AG04449 (cell line): ENCODE results near the gene TENM3.

Experiments
- CTCF ChIA-PET: fragments of 350-600 bp; formaldehyde crosslinking; extraction: SDS; loops from one replicate; lab custom pipeline; 2021; ENCODE audit warnings: antibody characterized with exemption; lab: Yijun Ruan, JAX
- POLR2A ChIA-PET: fragments of 400-600, 350-600 bp; formaldehyde crosslinking; extraction: SDS; loops from one replicate; lab custom pipeline; 2020; ENCODE audit warnings: antibody characterized with exemption, inconsistent platforms; lab: Yijun Ruan, JAX
- DNase-seq: peaks from one replicate; pipeline ENCODE4 v3.0.0-alpha.2; 2010; ENCODE audit warnings: low read depth, low spot score
- H3K4me3 ChIP-seq: 2 replicates; pipeline ENCODE4 v1.5.1; 2011; ENCODE audit warnings: low read depth, mild to moderate bottlenecking, control low read depth, low read length
- TF ChIP-seq, protein P1 (sequence below): IDR thresholded peaks from one replicate; pipeline ENCODE4 v1.5.1; 2011; ENCODE audit warnings: mild to moderate bottlenecking, moderate library complexity, low read length, control low read depth, inconsistent platforms; ENCODE audit not compliant: insufficient read depth; ENCODE audit errors: missing control alignments

The TENM3 gene

GRCh38 chr4:182435401-182435800 lies 192.2 kb downstream of the TENM3 start:
- H3K4me3 ChIP-seq: no peak overlapping the region
- CTCF ChIA-PET: interaction anchor here (0.8 to 1.5 kb wide), 2 partner anchors 25 to 370 kb away, joined by 3 to 4 read pairs; no protein-coding TSS in a partner anchor
- no peak for DNase-seq
- TF ChIP-seq, protein P1, sequence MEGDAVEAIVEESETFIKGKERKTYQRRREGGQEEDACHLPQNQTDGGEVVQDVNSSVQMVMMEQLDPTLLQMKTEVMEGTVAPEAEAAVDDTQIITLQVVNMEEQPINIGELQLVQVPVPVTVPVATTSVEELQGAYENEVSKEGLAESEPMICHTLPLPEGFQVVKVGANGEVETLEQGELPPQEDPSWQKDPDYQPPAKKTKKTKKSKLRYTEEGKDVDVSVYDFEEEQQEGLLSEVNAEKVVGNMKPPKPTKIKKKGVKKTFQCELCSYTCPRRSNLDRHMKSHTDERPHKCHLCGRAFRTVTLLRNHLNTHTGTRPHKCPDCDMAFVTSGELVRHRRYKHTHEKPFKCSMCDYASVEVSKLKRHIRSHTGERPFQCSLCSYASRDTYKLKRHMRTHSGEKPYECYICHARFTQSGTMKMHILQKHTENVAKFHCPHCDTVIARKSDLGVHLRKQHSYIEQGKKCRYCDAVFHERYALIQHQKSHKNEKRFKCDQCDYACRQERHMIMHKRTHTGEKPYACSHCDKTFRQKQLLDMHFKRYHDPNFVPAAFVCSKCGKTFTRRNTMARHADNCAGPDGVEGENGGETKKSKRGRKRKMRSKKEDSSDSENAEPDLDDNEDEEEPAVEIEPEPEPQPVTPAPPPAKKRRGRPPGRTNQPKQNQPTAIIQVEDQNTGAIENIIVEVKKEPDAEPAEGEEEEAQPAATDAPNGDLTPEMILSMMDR: no peak
- POLR2A ChIA-PET: no interaction called here

- DNase-seq: no peak
- TF ChIP-seq, protein P1: no peak
- H3K4me3 ChIP-seq: no peak overlapping the region
- ChIA-PET CTCF (no interaction called here), POLR2A (no interaction called here)
Observed at GRCh38 chr4:182443070-182443469, 199.9 kb downstream of the TENM3 start.

- ChIA-PET CTCF (no interaction called here), POLR2A (interaction anchor here (0.9 kb wide), 1 partner anchor 217 kb away, joined by 3 read pairs; no protein-coding TSS in a partner anchor)
- peak overlapping the region; percentile 75 for H3K4me3 ChIP-seq
- TF ChIP-seq, protein P1: no peak
- DNase-seq: no peak
Observed at GRCh38 chr4:182447767-182448280, 204.6 kb downstream of the TENM3 start.

DNA sequence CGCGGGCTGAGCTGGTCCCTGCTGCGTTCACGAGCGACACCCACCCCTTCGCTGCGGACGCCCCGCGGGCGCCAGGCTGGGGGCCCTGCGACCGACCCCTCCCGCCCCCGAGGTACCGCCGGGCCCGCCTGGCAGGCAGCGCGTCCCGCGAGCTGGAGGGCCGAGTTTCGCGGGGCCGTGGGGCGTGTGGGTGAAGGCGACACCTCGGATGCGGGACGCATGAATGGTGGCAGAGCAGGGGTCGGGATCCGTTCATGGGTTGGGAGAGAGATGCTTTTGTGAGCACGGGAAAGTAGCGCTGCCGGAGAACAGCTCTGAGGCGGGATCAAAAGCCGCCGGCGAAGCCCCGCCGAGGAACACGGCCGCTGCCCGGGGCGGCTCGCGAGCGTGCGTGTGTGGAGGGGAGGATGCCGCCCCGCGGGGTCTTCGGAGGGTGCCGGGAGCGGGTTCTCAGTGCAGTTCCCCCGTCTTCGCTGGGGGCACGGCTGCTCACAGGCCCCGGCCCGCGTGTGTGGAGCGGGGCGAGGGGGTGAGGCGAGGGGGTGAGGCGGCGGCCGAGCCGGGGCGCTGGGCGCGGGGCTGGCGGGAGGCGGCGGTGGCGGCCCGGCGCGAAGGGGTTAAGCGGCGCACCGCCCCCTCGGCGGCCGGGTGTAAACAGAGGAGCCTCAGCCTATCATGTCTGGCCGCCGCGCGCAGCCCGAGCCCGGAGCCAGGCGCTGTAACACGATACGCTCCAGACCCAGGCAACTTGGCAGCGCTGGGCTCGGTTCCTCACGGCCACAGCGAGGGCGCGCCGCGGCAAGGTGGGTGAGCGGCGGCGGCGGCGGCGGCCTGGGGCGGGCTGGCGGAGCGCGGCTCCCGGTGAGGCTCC lies 205.3 kb downstream of the TENM3 start:
- TF ChIP-seq, protein P1: no peak
- peak overlapping the region; percentile 75 for H3K4me3 ChIP-seq
- DNase-seq: peak; percentile 46
- POLR2A ChIA-PET: interaction anchor here (0.7 to 0.9 kb wide), 2 partner anchors 218 to 303 kb away, joined by 3 read pairs; no protein-coding TSS in a partner anchor
- CTCF ChIA-PET: no interaction called here

GRCh38 chr4:182449186-182449929 lies 206.2 kb downstream of the TENM3 start:
- CTCF ChIA-PET: no interaction called here
- DNase-seq: no peak
- POLR2A ChIA-PET: no interaction called here
- TF ChIP-seq, protein P1: no peak
- peak overlapping the region; percentile 75 for H3K4me3 ChIP-seq

- DNase-seq: no peak
- TF ChIP-seq, protein P1: no peak
- ChIA-PET CTCF (no interaction called here), POLR2A (no interaction called here)
- peak overlapping the region; percentile 75 for H3K4me3 ChIP-seq
Observed at GRCh38 chr4:182449930-182450439, 206.8 kb downstream of the TENM3 start.
